GM19351 (cell line): ENCODE data around the gene CWH43.
"Not testable (repeated sequence)": the region's sequence is repeated elsewhere in the genome, so short reads cannot be mapped to it uniquely, and the experiment has no call there.

Experiments used
- ATAC-seq: cut with Tn5 transposase; IDR thresholded peaks from one replicate; pipeline ENCODE4 v1.9.1; 2021; ENCODE audit warnings: mild to moderate bottlenecking, moderate library complexity; ENCODE audit not compliant: unreplicated experiment

The CWH43 gene

GRCh38 chr4:49096215-49096614 is 110.1 kb downstream of the CWH43 start:
- not testable (repeated sequence) for ATAC-seq

DNA sequence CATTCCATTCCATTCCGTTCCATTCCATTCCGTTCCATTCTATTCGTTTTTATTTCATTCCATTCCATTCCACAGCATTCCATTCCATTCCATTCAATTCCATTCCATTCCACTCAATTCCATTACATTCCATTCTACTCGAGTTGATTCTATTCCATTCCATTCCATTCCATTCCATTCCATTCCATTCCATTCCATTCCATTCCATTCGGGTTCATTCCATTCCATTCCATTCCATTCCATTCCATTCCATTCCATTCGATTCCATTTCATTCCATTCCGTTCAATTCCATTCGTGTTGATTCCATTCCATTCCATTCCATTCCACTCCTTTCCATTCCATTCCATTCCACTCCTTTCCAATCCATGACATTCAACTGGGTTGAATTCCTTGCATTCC is 110.6 kb downstream of the CWH43 start:
- not testable (repeated sequence) for ATAC-seq

- not testable (repeated sequence) for ATAC-seq
Observed at GRCh38 chr4:49097071-49097470, 111.0 kb downstream of the CWH43 start.

GRCh38 chr4:49097505-49097904 is 111.4 kb downstream of the CWH43 start:
- ATAC-seq = not testable (repeated sequence)

- ATAC-seq = not testable (repeated sequence)
Observed at GRCh38 chr4:49098034-49098759, 112.1 kb downstream of the CWH43 start.

GRCh38 chr4:49099831-49100444 is 113.9 kb downstream of the CWH43 start:
- not testable (repeated sequence) for ATAC-seq

GRCh38 chr4:49102344-49102898 is 116.3 kb downstream of the CWH43 start:
- not testable (repeated sequence) for ATAC-seq

GRCh38 chr4:49103436-49104136 is 117.5 kb downstream of the CWH43 start:
- ATAC-seq = not testable (repeated sequence)

- not testable (repeated sequence) for ATAC-seq
Observed at GRCh38 chr4:49104231-49104930, 118.3 kb downstream of the CWH43 start.

DNA sequence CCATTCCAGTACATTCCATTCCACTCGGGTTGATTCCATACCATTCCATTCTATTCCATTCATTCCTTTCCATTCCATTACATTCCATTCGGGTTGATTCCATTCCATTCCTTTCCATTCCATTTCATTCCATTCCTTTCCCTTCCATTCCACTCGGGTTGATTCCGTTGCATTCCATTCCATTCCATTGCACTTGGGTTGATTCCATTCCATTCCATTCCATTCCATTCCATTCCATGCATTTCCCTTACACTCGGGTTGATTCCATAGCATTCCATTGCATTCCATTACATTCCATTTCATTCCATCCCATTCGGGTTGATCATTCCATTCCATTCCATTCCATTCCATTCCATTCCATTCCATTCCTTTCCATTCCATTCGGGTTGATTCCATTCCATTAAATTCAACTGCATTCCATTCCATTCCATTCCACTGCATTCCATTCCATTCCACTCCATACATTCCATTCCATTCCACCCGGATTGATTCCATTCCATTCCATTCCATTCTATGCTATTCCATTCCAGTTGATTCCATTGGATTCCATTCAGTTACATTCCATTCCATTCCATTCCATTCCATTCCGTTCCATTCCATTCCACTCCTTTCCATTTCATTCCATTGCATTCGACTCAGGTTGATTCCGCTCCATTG is 119.3 kb downstream of the CWH43 start:
- not testable (repeated sequence) for ATAC-seq

- not testable (repeated sequence) for ATAC-seq
Observed at GRCh38 chr4:49107262-49107661, 121.2 kb downstream of the CWH43 start.

DNA sequence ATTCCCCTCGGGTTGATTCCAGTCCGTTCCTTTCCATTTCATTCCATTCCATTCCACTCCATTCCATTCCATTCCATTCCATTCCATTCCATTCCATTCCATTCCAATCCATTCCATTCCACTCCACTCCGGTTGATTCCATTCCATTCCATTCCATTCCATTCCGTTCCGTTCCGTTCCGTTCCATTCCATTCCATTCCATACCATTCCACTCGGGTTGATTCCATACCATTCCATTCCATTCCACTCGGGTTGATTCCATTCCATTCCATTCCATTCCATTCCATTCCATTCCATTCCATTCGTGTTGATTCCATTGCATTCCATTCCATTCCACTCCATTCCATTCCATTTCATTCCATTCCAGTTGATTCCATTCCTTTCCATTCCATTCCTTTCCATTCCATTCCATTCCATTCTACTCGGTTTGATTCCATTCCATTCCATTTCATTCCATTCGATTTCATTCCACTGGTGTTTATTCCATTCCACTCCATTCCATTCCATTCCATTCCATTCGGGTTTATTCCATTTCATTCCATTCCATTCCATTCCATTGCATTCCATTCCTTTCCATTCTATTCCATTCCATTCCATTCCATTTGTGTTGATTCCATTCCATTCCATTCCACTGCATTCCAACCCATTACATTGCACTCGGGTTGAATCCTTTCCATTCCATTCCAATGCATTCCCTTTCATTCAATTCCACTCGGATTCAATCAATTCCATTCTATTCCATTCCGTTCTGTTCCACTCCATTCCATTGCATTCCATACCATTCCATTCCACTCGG is 122.3 kb downstream of the CWH43 start:
- not testable (repeated sequence) for ATAC-seq

- not testable (repeated sequence) for ATAC-seq
Observed at GRCh38 chr4:49109567-49110166, 123.6 kb downstream of the CWH43 start.

GRCh38 chr4:49110579-49110978 is 124.5 kb downstream of the CWH43 start:
- peak; percentile 49 for ATAC-seq
